Activated B cell treated with CpG ODN at 0.5 μM for 24 hours (primary cell): Measurements from ENCODE around the gene RMI2. TPM values are rescaled to one million over a fixed set of nuclear protein-coding genes. Genes with fewer than 3 reads are reported as not detected.

ENCODE experiments used
- ATAC-seq: fragments of 200-7000 bp; cut with Tn5 transposase; one replicate; pipeline ENCODE4 v1.10.0; 2021; ENCODE audit warnings: low read depth, mild to moderate bottlenecking, moderate library complexity
- CTCF ChIA-PET: fragments of 350-600 bp; sonication (Branson Sonifier 250); formaldehyde crosslinking; loops from one replicate; lab custom pipeline; 2021; ENCODE audit warnings: antibody characterized with exemption; lab: Charles Lee
- POLR2A ChIA-PET: fragments of 350-600 bp; sonication (Branson Sonifier 250); formaldehyde crosslinking; loops from one replicate; lab custom pipeline; 2021; ENCODE audit warnings: antibody characterized with exemption; lab: Charles Lee
- DNase-seq: peaks from one replicate; pipeline ENCODE4 v3.0.0; 2022
- H3K27ac Mint-ChIP-seq: one replicate; pipeline ENCODE4 v1.8.0; 2020; ENCODE audit warnings: mixed read lengths
- H3K27me3 Mint-ChIP-seq: one replicate; pipeline ENCODE4 v1.8.0; 2021; ENCODE audit warnings: mixed read lengths
- H3K36me3 Mint-ChIP-seq: one replicate; pipeline ENCODE4 v1.8.0; 2021; ENCODE audit warnings: low read depth, mixed read lengths
- H3K4me1 Mint-ChIP-seq: one replicate; pipeline ENCODE4 v1.8.0; 2021; ENCODE audit warnings: mixed read lengths
- H3K4me3 Mint-ChIP-seq: one replicate; pipeline ENCODE4 v1.8.0; 2020; ENCODE audit warnings: mild to moderate bottlenecking, mixed read lengths
- H3K9me3 Mint-ChIP-seq: one replicate; pipeline ENCODE4 v1.8.0; 2020; ENCODE audit warnings: mixed read lengths
- CTCF ChIP-seq: fragments of 200-600 bp; IDR thresholded peaks from one replicate; pipeline ENCODE4 v1.8.0; 2022; ENCODE audit warnings: antibody characterized with exemption, mild to moderate bottlenecking
- intact Hi-C: fragments of 100-400 bp; cut with micrococcal nuclease; formaldehyde crosslinking; loops from one replicate; pipeline ENCODE4 v1.15.1; 2024
- total RNA-seq: library from RNA; stranded (reverse); gene quantifications from 2 replicates; pipeline ENCODE4 v1.2.3, GENCODE V29; 2022

Gene RMI2
- total RNA-seq, 1 donor from 2014 or later, result 8.1 TPM

- Mint-ChIP-seq H3K36me3 (no peaks in the 10 kb centered on the region), H3K4me3 (peak overlapping the region; percentile 39), H3K27ac (peak overlapping the region; percentile 78), H3K27me3 (no peaks in the 10 kb centered on the region), H3K9me3 (no peaks in the 10 kb centered on the region), H3K4me1 (peaks cover 66% of the 10 kb centered on the region)
- intact Hi-C loops, result no loop called here
- ATAC-seq, result peak; percentile 19
- ChIA-PET POLR2A (interaction anchor here (0.6 to 9.0 kb wide), 7 partner anchors 15 to 361 kb away, joined by 3 to 157 read pairs (median 62); partner anchors contain the start of gene SOCS1), CTCF (interaction anchor here (3.7 to 6.4 kb wide), 3 partner anchors 14 to 69 kb away, joined by 11 to 49 read pairs (median 28); partner anchors contain the start of gene SOCS1)
- no peak for DNase-seq
- no peak for TF ChIP-seq CTCF
These were observed 19.7 kb upstream of the RMI2 start for GRCh38 chr16:11325404-11326083.

GRCh38 chr16:11326084-11326736 is 19.0 kb upstream of the RMI2 start:
- Mint-ChIP-seq H3K4me1 (peaks cover 71% of the 10 kb centered on the region), H3K27ac (peak overlapping the region; percentile 94), H3K4me3 (peak overlapping the region; percentile 39), H3K9me3 (no peaks in the 10 kb centered on the region), H3K36me3 (no peaks in the 10 kb centered on the region), H3K27me3 (no peaks in the 10 kb centered on the region)
- ChIA-PET CTCF (interaction anchor here (0.6 to 6.4 kb wide), 5 partner anchors 15 to 665 kb away, joined by 3 to 49 read pairs (median 11); partner anchors contain the start of gene SOCS1), POLR2A (interaction anchor here (0.5 to 9.0 kb wide), 11 partner anchors 15 to 362 kb away, joined by 3 to 157 read pairs (median 10); partner anchors contain the start of gene SOCS1)
- TF ChIP-seq CTCF, result no peak
- intact Hi-C loops, result no loop called here
- ATAC-seq, result no peak
- DNase-seq, result no peak

GRCh38 chr16:11326737-11327276 is 18.5 kb upstream of the RMI2 start:
- ATAC-seq, result no peak
- Mint-ChIP-seq H3K9me3 (no peaks in the 10 kb centered on the region), H3K4me1 (peaks cover 74% of the 10 kb centered on the region), H3K4me3 (peak overlapping the region; percentile 80), H3K27me3 (no peaks in the 10 kb centered on the region), H3K27ac (peak overlapping the region; percentile 94), H3K36me3 (no peaks in the 10 kb centered on the region)
- POLR2A ChIA-PET, result interaction anchor here (0.5 to 9.0 kb wide), 11 partner anchors 16 to 362 kb away, joined by 3 to 157 read pairs (median 10); partner anchors contain the start of gene SOCS1
- DNase-seq, result no peak
- no peak for TF ChIP-seq CTCF
- CTCF ChIA-PET, result interaction anchor here (0.6 to 6.4 kb wide), 5 partner anchors 15 to 666 kb away, joined by 3 to 49 read pairs (median 11); partner anchors contain the start of gene SOCS1
- intact Hi-C loops, result loop anchor here (1.0 kb wide), 2 partner anchors 9 to 102 kb away; no protein-coding TSS in a partner anchor

- no peaks in the 10 kb centered on the region for H3K27me3 Mint-ChIP-seq
- H3K4me1 Mint-ChIP-seq, result peaks cover 74% of the 10 kb centered on the region
- DNase-seq, result peak; percentile 53
- intact Hi-C loops, result loop anchor here (1.0 kb wide), 9 partner anchors 9 to 362 kb away; partner anchors contain the start of gene RMI2
- CTCF ChIA-PET, result interaction anchor here (1.2 to 6.4 kb wide), 6 partner anchors 16 to 71 kb away, joined by 5 to 49 read pairs (median 16); partner anchors contain the start of gene SOCS1
- H3K4me3 Mint-ChIP-seq, result peak overlapping the region; percentile 80
- POLR2A ChIA-PET, result interaction anchor here (0.7 to 9.0 kb wide), 18 partner anchors 17 to 363 kb away, joined by 3 to 157 read pairs (median 8); partner anchors contain the start of gene SOCS1
- peak overlapping the region; percentile 94 for H3K27ac Mint-ChIP-seq
- no peaks in the 10 kb centered on the region for H3K9me3 Mint-ChIP-seq
- TF ChIP-seq CTCF, result no peak
- no peaks in the 10 kb centered on the region for H3K36me3 Mint-ChIP-seq
- peak; percentile 54 for ATAC-seq
These were observed 17.7 kb upstream of the RMI2 start for GRCh38 chr16:11327277-11328171.
